GM23248 (cell line): Measurements from ENCODE around the gene POLR1G.

Experiments
- EZH2 ChIP-seq: fragments of 200-600 bp; sonication (generic); IDR thresholded peaks from 2 replicates; pipeline ENCODE4 v1.6.1; 2018; ENCODE audit warnings: antibody characterized with exemption, mild to moderate bottlenecking; ENCODE audit not compliant: insufficient read depth, poor library complexity, severe bottlenecking
- EZH2phosphoT487 ChIP-seq: fragments of 200-600 bp; sonication (generic); IDR thresholded peaks from 2 replicates; pipeline ENCODE4 v1.6.1; 2018; ENCODE audit warnings: antibody characterized with exemption, moderate library complexity, mild to moderate bottlenecking, low read depth; ENCODE audit not compliant: insufficient read depth

DNA sequence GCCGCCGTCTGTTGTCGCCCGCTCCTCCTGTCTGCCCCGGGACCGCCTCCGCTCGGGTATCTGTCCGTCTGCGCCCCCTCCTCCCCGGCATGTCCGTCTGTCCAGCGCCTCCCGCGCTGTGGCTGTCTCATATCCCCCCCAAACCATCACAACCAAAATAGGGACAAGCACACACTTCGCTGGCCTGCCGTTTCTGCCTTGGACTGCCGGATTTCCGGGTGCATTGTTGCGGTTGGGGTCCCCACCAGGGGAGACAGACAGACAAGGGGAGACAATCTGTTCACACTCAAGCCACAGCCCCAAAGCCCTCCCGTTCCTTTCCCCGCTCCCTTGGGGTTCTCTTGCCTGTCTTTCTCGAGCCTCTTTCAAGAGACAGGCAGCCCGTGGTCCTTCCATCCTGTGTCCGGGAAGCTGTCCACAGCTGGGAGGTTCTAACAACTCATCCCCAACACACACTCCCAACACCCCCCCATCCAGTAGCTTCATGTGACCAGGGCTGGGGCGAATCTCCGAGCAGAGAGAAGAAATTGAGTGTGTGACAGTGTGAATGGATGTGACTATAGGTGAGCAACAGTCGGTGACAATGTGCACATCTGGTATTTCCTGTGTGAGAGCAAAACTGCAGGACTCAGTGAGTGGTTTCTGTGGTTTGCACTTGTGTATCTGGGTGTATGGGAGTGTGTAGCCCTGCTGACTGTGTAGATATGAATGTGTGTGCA lies 44.8 kb downstream of the POLR1G start:
- no peak for TF ChIP-seq EZH2
- no peak for TF ChIP-seq EZH2phosphoT487
